GM10847 (cell line): ENCODE measurements around the gene SOX8.

ENCODE experiments used
- POLR2A ChIP-seq: IDR thresholded peaks from 2 replicates; pipeline ENCODE4 v1.6.1; 2011; ENCODE audit not compliant: insufficient read length; ENCODE audit errors: extremely low read depth

The SOX8 gene

DNA sequence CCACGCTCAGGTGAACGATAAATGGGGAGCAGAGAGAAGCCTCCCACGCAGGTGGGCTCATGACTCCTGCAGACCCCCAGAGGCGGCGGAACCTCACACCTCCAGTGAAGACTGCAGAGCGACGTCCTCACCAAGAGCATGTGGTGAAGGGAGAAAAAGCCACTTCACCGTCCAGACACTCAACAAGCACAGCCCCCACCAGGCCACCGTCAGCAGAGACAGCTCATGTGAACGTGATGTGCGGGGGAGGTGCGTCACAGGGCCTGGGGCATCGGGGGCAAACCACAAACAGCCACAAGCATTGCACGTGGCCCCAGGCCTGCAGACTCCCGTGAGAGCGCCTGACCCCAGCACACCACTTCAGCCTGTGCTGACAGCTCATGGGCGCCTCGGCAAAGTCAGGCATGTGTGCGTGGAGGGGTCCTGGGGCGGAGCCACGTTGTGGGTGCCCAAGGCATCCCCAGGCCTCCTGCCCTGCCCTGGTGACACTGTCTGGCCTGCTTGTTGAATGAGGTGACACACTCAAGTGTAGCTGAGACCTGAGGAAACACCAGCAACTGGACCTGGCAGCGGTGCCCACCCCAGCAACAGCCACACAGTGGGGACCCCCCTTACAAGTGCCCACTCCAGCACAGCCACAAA is 29.8 kb upstream of the SOX8 start:
- no peak for TF ChIP-seq POLR2A

DNA sequence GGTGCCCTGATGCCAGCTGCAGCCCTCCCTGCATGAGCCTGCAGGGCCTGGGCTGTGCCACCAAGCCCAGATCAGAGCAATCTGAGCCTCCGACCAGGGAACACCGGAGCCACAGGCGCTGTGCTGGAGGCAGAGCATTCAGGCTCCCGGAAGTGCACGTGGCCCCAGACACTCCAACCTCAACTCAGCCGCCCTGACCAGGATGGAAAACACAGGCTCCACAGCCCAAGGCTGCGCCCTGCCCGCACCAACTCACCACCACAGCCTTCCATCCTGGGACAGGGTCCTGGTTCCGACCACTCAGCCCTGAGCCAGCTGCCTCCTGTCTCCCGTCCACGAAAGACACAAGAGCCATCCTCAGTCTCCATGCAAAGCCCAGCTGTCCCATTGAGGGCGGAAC is 29.2 kb upstream of the SOX8 start:
- TF ChIP-seq POLR2A: no peak

DNA sequence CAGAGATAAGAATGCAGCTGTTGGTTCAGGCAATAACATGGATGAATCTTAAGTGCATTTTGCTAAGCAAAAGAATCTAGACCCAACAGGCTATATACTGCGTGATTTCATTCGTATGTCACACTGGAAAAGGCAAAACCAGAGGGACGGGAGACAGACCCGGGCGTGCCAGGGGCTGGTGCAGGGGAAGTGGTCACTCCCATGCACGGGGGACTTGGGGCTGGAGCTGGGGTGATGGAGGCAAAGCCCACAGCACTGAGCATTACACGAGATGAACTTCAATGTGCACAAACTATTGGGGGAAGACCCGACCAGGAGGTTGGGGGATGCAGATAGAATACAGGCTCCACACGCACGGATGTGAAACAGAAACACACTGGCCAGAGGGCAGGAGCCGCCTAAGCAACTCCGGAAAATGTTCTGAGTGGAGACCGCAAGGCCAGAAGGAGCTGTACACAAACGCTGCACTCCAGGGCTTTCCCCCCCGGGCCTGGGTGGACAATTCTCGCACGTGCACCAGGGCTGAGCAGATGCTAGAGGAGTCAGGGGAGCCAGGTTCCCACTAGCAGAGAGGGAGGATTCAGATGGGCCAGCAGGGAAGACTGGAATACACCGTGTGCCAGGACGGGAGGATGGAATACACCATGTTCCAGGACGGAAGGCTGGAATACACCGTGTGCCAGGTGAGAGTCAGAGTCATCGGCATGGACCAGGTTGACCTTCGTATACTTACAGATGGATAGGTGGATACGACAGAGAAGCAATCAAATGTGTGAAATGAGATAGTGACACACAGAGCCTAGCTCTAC is 22.1 kb upstream of the SOX8 start:
- TF ChIP-seq POLR2A: no peak

DNA sequence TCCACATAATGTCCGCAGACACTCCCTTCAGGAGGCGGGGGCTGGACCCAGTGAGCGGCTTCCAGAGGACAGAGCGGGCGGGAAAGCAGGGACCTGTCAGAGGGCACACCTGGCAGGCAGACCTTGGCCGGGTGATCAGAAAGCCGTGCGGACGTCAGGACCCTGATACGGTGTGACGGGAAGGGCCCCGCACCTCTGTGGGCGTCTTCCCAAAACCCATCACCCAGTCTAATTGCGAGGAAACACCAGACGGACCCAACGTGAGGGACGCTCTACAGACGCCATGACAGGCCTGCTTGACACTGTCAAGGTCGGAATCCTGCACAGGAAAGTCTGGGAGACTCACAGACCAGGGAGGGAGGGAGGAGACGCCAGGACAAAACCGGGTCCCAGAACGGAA is 19.2 kb upstream of the SOX8 start:
- TF ChIP-seq POLR2A: no peak

DNA sequence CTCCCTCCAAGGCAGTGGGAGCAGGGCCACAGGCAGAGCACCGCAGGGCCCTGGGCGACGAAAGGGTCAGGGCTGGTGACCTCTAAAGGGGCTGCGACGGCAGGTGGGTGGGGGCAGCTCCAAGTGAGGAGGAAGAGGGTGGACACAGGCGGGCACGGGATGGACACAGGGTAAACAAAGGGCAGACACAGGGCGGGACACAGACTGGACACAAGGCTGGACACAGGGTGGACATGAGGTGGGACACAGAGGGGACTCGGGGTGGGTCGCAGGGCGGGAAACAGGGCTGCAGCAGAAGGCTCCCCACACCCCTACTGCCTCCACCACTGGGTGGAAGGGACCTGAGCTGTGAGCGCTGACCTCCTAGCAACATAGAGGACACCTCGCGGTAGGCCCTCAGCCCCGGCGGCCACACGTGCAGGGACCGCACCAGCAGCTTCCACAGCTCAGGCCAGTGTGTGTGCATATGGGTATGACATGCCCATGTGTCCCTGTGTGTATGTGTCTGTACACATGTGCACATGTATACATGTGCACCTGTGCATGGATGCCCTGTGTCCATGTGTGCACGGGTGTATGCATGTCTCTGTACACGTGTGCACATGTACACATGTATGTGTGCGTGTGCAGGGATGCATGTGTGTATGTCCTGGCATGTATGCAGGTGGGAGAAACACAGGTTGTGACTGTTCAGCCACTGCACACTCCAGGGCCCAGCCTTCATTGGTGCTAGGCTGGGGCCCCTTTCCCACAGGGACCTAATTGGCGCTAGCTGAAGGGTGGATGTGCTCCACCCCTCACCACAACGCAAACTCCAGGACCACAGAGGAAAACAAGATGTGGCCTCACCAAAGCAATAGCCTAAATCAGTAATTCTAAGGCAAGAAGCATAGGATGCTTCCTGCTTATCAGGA is 18.4 kb upstream of the SOX8 start:
- TF ChIP-seq POLR2A: no peak

DNA sequence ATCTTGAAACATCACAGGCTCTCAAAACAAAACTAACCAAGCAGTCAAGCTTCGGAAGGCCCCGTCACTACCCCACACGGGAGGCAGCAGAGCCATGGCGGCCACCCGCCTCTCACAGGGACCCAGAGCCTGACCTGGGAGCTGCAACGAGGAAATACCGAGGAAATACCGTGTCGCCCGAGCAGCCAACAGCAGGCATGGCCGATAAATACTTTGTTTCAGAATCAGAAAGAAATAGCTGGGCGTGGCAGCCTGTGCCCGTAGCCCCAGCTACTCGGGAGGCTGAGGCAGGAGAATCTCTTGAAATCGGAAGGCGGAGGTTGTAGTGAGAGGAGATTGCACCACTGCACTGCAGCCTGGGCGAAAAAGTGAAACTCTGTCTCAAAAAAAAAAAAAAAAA is 17.7 kb upstream of the SOX8 start:
- no peak for TF ChIP-seq POLR2A

DNA sequence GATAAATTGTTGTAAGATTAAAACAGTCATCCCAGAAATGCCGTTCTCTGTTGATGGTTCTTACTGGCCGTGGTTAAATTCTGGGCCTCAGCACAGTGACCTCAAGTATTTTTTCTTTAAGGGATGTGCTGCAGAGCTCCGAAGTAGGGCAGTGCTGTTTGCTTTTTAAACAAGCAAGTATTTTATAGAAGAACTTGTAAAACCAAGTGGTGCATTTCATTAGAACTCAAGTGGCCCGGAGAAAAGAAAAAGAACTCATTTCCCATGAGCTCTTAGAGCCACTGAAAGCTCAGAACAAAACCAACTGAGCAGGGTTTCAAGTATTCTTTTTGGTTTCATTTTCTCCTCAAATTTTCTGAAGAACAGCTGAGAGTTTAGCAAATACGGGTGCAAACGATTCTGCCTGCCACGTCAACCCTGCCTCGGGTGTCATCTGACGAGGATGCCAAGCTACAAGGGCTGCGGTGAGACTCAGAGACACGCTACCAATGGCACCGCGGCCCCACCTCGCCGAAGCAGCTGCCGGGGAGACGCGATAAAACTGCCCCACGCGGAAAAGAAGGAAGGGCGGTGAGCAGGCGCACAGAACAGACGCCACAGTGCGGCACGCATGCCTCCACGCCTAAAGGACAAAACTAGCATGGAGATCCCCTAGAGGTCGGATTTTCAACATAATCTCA is 17.1 kb upstream of the SOX8 start:
- TF ChIP-seq POLR2A: no peak

DNA sequence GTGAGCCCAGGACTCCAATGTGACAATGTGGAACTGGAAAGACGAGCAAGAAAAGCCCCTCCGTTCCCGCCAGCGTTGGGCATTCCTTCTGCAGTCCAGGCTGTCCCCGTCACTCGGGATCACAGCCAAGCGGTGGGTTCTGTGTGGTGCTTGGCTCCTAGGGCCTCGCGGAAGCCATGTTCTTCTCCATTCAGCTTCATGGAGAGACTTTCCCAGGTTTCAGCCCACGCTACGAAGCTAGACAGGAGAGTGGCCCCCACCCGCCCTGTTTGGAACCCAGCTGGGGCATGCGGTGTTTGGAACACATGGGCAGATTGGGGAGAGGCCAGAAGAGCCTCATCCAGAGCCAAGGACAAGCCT is 16.6 kb upstream of the SOX8 start:
- TF ChIP-seq POLR2A: no peak

DNA sequence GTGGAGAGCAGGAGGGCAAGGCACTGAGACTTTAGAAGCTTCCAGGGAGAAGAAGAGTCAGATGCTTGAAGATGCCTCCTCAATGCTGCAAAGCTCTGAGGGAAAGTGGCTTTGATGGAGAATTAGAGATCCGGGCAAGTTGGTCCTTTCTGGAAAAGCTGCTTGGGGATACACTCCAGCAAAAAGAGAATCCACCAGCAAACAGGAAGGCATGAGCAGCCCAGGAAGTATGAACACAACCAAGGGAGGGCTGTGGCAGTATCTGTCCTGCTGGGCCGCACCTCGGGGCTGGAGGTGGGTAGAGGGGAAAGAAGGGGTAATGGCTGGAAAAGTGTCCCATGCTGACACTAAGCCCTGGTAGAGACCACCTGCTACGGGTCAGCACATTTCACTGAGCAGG is 16.1 kb upstream of the SOX8 start:
- no peak for TF ChIP-seq POLR2A

DNA sequence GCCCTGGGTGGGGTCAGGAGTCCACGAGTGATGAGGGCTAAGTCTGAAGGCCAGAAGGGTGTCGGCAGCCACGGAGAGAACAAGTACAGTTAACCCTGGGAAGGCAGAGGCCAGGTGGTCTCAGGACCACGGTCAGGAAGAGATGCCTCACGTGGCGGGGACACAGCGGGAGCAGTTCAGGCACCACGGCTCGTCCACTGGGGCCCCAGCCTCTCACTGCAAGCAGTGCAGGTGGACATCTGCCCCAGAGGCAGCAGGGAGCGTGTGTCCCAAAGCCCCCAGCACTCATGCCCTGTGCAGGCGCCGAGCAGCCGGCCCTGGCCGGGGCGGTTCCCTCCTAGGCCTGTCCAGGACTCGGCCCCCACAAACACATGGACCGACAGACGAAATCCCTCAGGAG is 15.5 kb upstream of the SOX8 start:
- no peak for TF ChIP-seq POLR2A

DNA sequence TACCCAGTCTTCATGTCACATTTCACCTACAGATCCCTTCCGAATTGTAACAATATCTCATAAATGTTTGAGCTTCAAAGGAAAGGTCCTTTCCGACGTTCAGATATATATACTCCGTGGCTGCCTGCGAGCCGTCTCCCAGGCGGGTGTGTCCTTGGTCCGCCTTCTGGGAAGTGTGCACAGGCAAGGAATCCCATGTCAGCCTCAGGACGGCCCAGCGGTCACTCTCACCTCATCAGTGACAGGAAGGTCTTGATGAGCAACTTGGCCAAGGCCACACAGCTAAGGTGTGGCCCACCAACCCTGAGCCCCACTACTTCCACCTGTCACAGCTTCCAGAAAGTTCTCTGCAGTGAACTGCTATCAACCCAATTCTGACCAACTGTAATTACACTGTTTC is 15.1 kb upstream of the SOX8 start:
- no peak for TF ChIP-seq POLR2A

DNA sequence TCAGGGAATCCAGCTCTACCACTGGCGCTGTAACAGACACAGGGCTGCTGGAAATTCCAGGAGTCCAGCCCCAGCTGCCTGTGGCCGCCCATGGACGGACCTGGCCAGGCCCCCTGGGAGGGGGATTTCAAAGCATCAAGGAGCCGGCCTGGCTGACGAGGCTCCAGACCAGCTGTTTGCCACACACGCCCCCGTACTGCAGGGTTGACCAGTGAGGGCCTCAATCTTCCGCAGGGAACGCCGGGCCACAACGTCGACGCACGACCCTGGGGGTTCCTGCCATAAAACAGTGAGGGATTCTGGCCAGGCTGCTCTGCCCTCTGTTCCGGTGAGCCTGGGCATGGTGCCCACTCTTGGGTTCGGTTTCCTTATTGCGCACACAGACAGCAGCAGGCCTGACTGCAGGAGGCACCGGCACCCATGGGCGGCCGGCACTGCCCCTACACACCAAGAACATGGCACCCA is 14.5 kb upstream of the SOX8 start:
- TF ChIP-seq POLR2A: no peak

DNA sequence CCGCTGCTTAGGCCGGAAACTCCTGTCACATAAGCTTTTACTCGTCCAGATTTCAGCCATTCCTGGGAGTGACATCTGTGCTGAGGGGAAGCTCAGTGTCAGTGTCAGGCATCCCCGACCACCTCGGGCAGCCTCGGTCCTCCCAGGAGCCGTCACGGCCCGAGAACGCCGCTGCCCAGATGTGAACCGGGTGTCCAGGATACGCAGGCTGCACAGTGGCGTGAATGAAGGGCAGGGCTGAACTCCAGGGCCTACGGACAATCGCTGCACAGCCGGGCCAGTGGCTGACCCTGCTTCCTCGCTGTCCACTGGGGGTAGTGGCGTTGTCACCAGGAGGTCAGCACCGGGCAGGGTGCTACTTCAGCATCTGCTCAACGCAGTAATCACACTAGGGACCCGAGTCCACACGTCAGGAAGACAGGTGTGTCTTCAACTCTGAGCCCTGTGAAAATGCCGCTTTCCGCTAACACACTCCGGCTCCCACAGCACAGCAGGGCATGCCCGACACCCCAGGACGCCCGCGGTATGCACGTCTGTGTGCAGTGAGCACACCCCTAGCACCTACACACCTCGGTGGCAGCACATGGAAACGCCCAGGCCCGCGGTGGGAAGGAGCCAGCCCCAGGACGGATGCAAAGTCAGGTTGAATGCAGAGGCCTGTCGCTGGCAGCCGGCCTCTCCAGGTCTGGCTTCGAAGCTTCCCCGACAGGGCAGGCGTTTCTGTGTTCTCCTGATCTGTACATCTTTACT is 13.8 kb upstream of the SOX8 start:
- TF ChIP-seq POLR2A: no peak

DNA sequence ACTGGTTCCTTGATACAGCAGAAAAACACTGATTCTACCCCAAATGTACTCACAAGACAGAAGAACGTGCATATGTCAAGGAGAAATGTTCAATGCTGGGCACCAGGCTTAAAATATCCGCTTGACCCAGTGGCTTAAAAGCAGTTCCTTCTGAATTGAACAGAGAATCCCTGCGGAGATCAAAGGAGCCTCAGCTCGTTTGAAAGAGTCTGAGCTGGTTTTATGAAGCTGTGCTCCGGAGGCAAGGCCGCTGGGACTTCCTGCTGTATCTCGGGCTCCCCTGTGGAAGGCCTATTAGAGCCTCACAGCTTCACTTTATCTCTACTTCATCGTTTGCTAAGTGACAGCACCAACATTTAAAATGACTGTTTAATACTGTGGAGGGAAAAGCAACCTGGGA is 12.9 kb upstream of the SOX8 start:
- no peak for TF ChIP-seq POLR2A

DNA sequence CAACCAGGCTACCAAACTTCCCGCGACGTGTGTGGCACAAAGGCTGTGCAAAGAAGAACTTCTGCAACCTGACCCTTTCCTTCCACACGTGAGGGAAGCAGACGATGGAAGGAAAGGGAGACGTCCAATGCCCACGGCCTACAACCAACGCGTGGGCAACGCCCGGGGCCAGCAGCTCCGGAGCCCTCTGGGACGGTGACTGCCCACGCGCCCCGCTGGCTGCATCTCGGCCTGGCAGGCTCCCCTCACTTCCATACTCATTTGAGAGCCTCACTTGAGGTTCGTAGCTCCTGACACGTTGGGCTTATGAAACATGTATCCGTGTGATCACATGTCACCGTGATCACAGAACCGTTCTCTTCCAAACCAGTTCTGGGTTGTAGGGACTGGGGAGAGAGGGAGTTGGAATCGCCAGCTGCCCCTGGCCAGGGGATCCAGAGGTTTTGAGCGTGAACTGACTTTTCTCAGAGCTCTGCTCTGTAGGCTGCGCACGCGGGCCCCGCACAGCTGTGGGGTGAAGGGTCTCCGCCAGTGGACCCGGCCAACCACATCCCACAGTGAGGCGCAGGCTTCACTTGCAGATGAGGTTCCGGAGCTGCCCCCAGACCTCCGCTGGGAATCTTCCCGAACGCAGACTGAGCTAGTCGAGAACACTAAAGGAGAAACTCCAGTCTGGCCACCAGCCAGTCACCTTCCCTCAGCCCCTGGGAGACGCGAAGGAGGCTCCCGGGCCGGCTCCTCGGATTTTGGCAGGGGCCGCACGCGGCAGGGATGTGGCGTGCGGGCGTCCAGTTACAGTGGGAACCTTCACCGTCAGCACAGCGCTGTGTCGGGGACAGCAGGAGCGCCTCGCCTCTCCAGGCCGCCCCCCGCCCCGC is 11.8 kb upstream of the SOX8 start:
- no peak for TF ChIP-seq POLR2A
